OCI-LY3 (cell line): ENCODE data around the gene NXT1.

ENCODE experiments used
- CTCF ChIP-seq: fragments of 200-600, 300-600 bp; sonication (generic); IDR thresholded peaks from 2 replicates; pipeline ENCODE4 v1.5.1; 2014; ENCODE audit warnings: antibody characterized with exemption, low read length, low read depth
- EZH2phosphoT487 ChIP-seq: fragments of 200-600 bp; shearing (Covaris generic); IDR thresholded peaks from 2 replicates; pipeline ENCODE4 v1.6.1; 2018; ENCODE audit warnings: antibody characterized with exemption, mixed run types, low read depth

GRCh38 chr20:23399568-23400241 lies 49.1 kb downstream of the NXT1 start:
- TF ChIP-seq CTCF (no peak), EZH2phosphoT487 (no peak)
